Stomach (tissue), 9 donors: ENCODE measurements around the gene CACNA1E. TPM values are rescaled to one million over a fixed set of nuclear protein-coding genes. Genes with fewer than 3 reads are reported as not detected.
A peak's percentile ranks its signal among the peaks of the same experiment; 100 is the strongest.

ENCODE experiments used
- DNase-seq, 2 donors: peaks; one replicate each; pipeline versions ENCODE4 v3.0.0 to v3.0.0-alpha.2; 2013 to 2019
- H3K27ac ChIP-seq, 5 donors: fragments of 200-600 bp in 4 of 5; sonication (generic) in 4 of 5; one replicate each; pipeline ENCODE4 v1.5.1; 2013 to 2019; ENCODE audit warnings: mild to moderate bottlenecking in 1 of 5, moderate library complexity in 1 of 5
- H3K27me3 ChIP-seq, 3 donors: fragments of 200-600 bp; sonication (generic); one replicate each; pipeline ENCODE4 v1.5.1; 2017 to 2019; ENCODE audit warnings: mixed run types in 1 of 3
- H3K36me3 ChIP-seq, 4 donors: fragments of 200-600 bp; sonication (generic); 1 replicate in 3 of 4; 2 replicates in 1 of 4; pipeline ENCODE4 v1.5.1; 2016 to 2019
- H3K4me1 ChIP-seq, 4 donors: fragments of 200-600 bp; sonication (generic); one replicate each; pipeline ENCODE4 v1.5.1; 2016 to 2019
- H3K4me3 ChIP-seq, 4 donors: fragments of 200-600 bp; sonication (generic) in 3 of 4; one replicate each; pipeline ENCODE4 v1.5.1; 2016 to 2019; ENCODE audit warnings: mild to moderate bottlenecking in 1 of 4
- H3K9me3 ChIP-seq, 4 donors: fragments of 200-600 bp; sonication (generic); one replicate each; pipeline ENCODE4 v1.5.1; 2016 to 2019
- CTCF ChIP-seq, 7 experiments: fragments of 450-650 bp in 4 of 7; fragments of 200-600 bp in 3 of 7; sonication (generic) in 3 of 7; IDR thresholded peaks; one replicate each; pipeline ENCODE4 v1.5.1; 2016 to 2019; ENCODE audit warnings: antibody characterized with exemption in 7 of 7, control low read depth in 2 of 7, mild to moderate bottlenecking in 1 of 7
- EP300 ChIP-seq: sonication (generic); formaldehyde crosslinking; IDR thresholded peaks from one replicate; pipeline ENCODE4 v1.6.1; 2017; ENCODE audit warnings: antibody characterized with exemption
- POLR2A ChIP-seq, 4 donors: fragments of 450-650 bp; IDR thresholded peaks; one replicate each; pipeline ENCODE4 v1.6.1; 2016; ENCODE audit warnings: antibody characterized with exemption in 4 of 4, control low read depth in 2 of 4, mild to moderate bottlenecking in 1 of 4, moderate library complexity in 1 of 4
- POLR2AphosphoS5 ChIP-seq, 3 donors: sonication (generic); formaldehyde crosslinking; IDR thresholded peaks; one replicate each; pipeline ENCODE4 v1.6.1; 2016; ENCODE audit warnings: antibody characterized with exemption in 3 of 3
- WGBS, 5 donors: extraction: QIAGEN DNeasy Blood & Tissue Kit in 3 of 5; methylation state at CpG; one replicate each; pipeline versions ENCODE4 v1.1.5 to v1.1.7; 2013 to 2018; 5-methylcytosine and 5-hydroxymethylcytosine counted together
- intact Hi-C: fragments of 100-400 bp; cut with DNase I; formaldehyde crosslinking; loops from one replicate; pipeline ENCODE4 v1.15.1; 2023; ENCODE audit warnings: low total_unique reads
- polyA plus RNA-seq, 3 donors: library from polyadenylated mRNA; stranded (reverse); fragments of 200-250 nt; gene quantifications; one replicate each; pipeline ENCODE4 v1.2.3, GENCODE V29; 2013
- total RNA-seq, 5 donors: library from RNA; depleted of rRNA; stranded (reverse); fragments of >200 nt; gene quantifications; one replicate each; pipeline versions ENCODE4 v1.1.0 to v1.2.3, GENCODE V29; 2014 to 2016
- donor health status: healthy with polysubstance abuse.
- donor health status: Bipolar disorder and iron deficiency.
- donor health status: healthy.

Gene CACNA1E
- total and polyA plus RNA-seq, 8 donors, result under 0.01 to 1.8 (median 0.01) TPM; not detected in 4

- intact Hi-C loops, result no loop called here
- Histone ChIP-seq H3K4me3 (no peak overlapping the region), H3K4me1 (no peaks in the 10 kb centered on the region), H3K27ac (no peak overlapping the region), H3K27me3 (no peaks in the 10 kb centered on the region), H3K36me3 (no peaks in the 10 kb centered on the region), H3K9me3 (no peaks in the 10 kb centered on the region)
- DNase-seq, result no peak
- 64 to 91% (median 81%) methylated on average over 2 of the region's 2 CpGs for WGBS, 5 donors
- TF ChIP-seq POLR2A (IDR thresholded peaks at IDR 0.05) (no peak), POLR2AphosphoS5 (IDR thresholded peaks at IDR 0.05) (no peak), EP300 (no peak), CTCF (IDR thresholded peaks at IDR 0.05) (no peak)
Measured at GRCh38 chr1:181685211-181685610, 201.9 kb downstream of the CACNA1E start.

- no peak for TF ChIP-seq EP300
- TF ChIP-seq POLR2A (IDR thresholded peaks at IDR 0.05), result no peak
- TF ChIP-seq CTCF (IDR thresholded peaks at IDR 0.05), result no peak
- TF ChIP-seq POLR2AphosphoS5 (IDR thresholded peaks at IDR 0.05), result no peak
- Histone ChIP-seq H3K27me3 (no peaks in the 10 kb centered on the region), H3K4me3 (no peak overlapping the region), H3K27ac (no peak overlapping the region), H3K36me3 (no peaks in the 10 kb centered on the region), H3K4me1 (no peaks in the 10 kb centered on the region), H3K9me3 (no peaks in the 10 kb centered on the region)
- no peak for DNase-seq
- intact Hi-C loops, result no loop called here
- 32 to 56% (median 44%) methylated on average over 1 of the region's 1 CpG for WGBS, 5 donors
Measured at GRCh38 chr1:181701891-181702290, 218.6 kb downstream of the CACNA1E start.

DNA sequence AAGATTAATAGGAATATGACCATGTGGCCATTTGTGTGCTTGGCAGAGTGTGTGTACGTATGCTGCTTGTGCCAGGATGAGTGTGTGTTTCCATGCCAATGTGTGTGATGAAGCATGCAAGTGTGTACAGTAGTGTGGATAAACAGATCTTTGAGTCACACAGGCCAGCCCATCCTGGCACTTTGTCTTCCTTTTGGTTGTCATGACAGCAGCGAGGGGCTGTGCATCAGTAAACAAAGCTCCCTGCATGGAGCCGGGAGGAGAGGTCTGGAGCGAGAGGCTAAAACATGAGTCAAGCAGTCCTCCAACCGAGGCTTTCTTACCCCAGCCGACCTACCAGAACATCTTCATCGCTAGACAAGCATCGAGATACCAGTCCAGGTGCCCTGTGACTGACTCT is 221.2 kb downstream of the CACNA1E start:
- intact Hi-C loops, result no loop called here
- H3K27me3 ChIP-seq, result no peaks in the 10 kb centered on the region
- peak in 1 of 2 donors; percentile 57 for DNase-seq
- TF ChIP-seq POLR2AphosphoS5 (IDR thresholded peaks at IDR 0.05), result no peak
- no peak for TF ChIP-seq POLR2A (IDR thresholded peaks at IDR 0.05)
- TF ChIP-seq CTCF (IDR thresholded peaks at IDR 0.05), result no peak
- no peak for TF ChIP-seq EP300
- no peak overlapping the region for H3K27ac ChIP-seq
- WGBS, 5 donors, result 48 to 67% (median 53%) methylated on average over 6 to 8 of the region's 8 CpGs
- no peaks in the 10 kb centered on the region for H3K4me1 ChIP-seq
- no peak overlapping the region for H3K4me3 ChIP-seq
- no peaks in the 10 kb centered on the region for H3K36me3 ChIP-seq
- H3K9me3 ChIP-seq, result no peaks in the 10 kb centered on the region

- Histone ChIP-seq H3K27ac (no peak overlapping the region), H3K9me3 (no peaks in the 10 kb centered on the region), H3K36me3 (no peaks in the 10 kb centered on the region), H3K4me1 (no peaks in the 10 kb centered on the region), H3K27me3 (peaks cover 0 to 4% (median 0%) of the 10 kb centered on the region in 3 donors), H3K4me3 (no peak overlapping the region)
- WGBS, 5 donors, result 80 to 90% (median 85%) methylated on average over 4 of the region's 4 CpGs
- intact Hi-C loops, result no loop called here
- no peak for DNase-seq
- TF ChIP-seq POLR2A (IDR thresholded peaks at IDR 0.05), result no peak
- no peak for TF ChIP-seq CTCF (IDR thresholded peaks at IDR 0.05)
- TF ChIP-seq POLR2AphosphoS5 (IDR thresholded peaks at IDR 0.05), result no peak
- TF ChIP-seq EP300, result no peak
Measured at GRCh38 chr1:181711820-181712219, 228.5 kb downstream of the CACNA1E start.
